Measurements from ENCODE around the gene RUBCNL. TPM values are rescaled to one million over a fixed set of nuclear protein-coding genes. Genes with fewer than 3 reads are reported as not detected.

Gene RUBCNL
- total and polyA plus RNA-seq, 4 donors: 0.36 to 4.2 (median 0.96) TPM

GRCh38 chr13:46396341-46396740 lies 9.3 kb upstream of the RUBCNL start:
- no peaks in the 10 kb centered on the region for H3K36me3 ChIP-seq (ENCODE audit: control insufficient read depth in 4 of 4, insufficient read depth in 3 of 4, low read depth in 1 of 4, low read length in 3 of 4)
- H3K27ac ChIP-seq (ENCODE audit: low read depth in 1 of 2, low read length in 2 of 2): no peak overlapping the region
- H3K27me3 ChIP-seq (ENCODE audit: control insufficient read depth in 4 of 4, insufficient read depth in 4 of 4, low read length in 3 of 4): peaks cover 0 to 3% (median 0%) of the 10 kb centered on the region in 4 donors
- TF ChIP-seq HNF4A (conservative IDR thresholded peaks at IDR 0.05): no peak
- TF ChIP-seq GABPA (IDR thresholded peaks at IDR 0.05 in 1 of 2, conservative IDR thresholded peaks at IDR 0.05 in 1 of 2): no peak
- TF ChIP-seq RXRA (IDR thresholded peaks at IDR 0.05): no peak
- TF ChIP-seq FOXA2 (IDR thresholded peaks at IDR 0.05): no peak
- no peak for TF ChIP-seq ZBTB33 (IDR thresholded peaks at IDR 0.05)
- TF ChIP-seq FOXA1 (IDR thresholded peaks at IDR 0.05): no peak
- no peak for TF ChIP-seq JUND (IDR thresholded peaks at IDR 0.05)
- TF ChIP-seq TAF1 (conservative IDR thresholded peaks at IDR 0.05): no peak
- no peak for TF ChIP-seq CTCF (IDR thresholded peaks at IDR 0.05; ENCODE audit: low read depth, low read length, missing input control)
- TF ChIP-seq REST (IDR thresholded peaks at IDR 0.05): no peak
- TF ChIP-seq HNF4G (IDR thresholded peaks at IDR 0.05): no peak
- no peak for TF ChIP-seq EGR1 (IDR thresholded peaks at IDR 0.05; ENCODE audit: low read depth in 2 of 2)
- TF ChIP-seq YY1 (IDR thresholded peaks at IDR 0.05): no peak
- no peak for TF ChIP-seq MAX (IDR thresholded peaks at IDR 0.05)
- TF ChIP-seq SP1 (IDR thresholded peaks at IDR 0.05): no peak
- TF ChIP-seq ATF3 (IDR thresholded peaks at IDR 0.05): no peak
- no peak for TF ChIP-seq NR2F2 (IDR thresholded peaks at IDR 0.05)
- TF ChIP-seq RAD21 (IDR thresholded peaks at IDR 0.05): no peak
- H3K4me1 ChIP-seq (ENCODE audit: control insufficient read depth in 4 of 4, insufficient read depth in 4 of 4, low read length in 3 of 4): no peaks in the 10 kb centered on the region
- H3K9ac ChIP-seq (ENCODE audit: low read depth in 1 of 2, low read length in 2 of 2): no peak overlapping the region
- H3K9me3 ChIP-seq (ENCODE audit: control insufficient read depth in 4 of 4, low read length in 3 of 4): no peaks in the 10 kb centered on the region
- no peak overlapping the region for H3K4me3 ChIP-seq (ENCODE audit: low read depth in 1 of 3, low read length in 3 of 3)
- no peak for DNase-seq (ENCODE audit: low spot score)

All from liver (tissue), 9 donors.